Activated naive CD4-positive, alpha-beta T cell treated with anti-CD3 and anti-CD28 coated beads, Interleukin-2, amount 50 U/mL, for 16 hours (primary cell): ENCODE measurements around the gene TNFAIP8L1.
A peak's percentile ranks its signal among the peaks of the same experiment; 100 is the strongest.
"Not testable (repeated sequence)": the region's sequence is repeated elsewhere in the genome, so short reads cannot be mapped to it uniquely, and the experiment has no call there.

Source experiments
- DNase-seq: peaks from one replicate; pipeline ENCODE4 v3.0.0-alpha.2; 2020

TNFAIP8L1 gene

GRCh38 chr19:4638828-4639530 is at the start of gene TNFAIP8L1:
Gene TNFAIP8L1, plus strand, starts transcription at chr19:4639516. Its CDS starts 12,354 bp downstream, at chr19:4651870.
- peak; percentile 99 for DNase-seq

GRCh38 chr19:4589579-4590410 is 49.5 kb upstream of the TNFAIP8L1 start:
- no peak for DNase-seq

GRCh38 chr19:4590559-4590958 is 48.8 kb upstream of the TNFAIP8L1 start:
- DNase-seq, result no peak

- DNase-seq, result no peak
These were observed 48.0 kb upstream of the TNFAIP8L1 start for GRCh38 chr19:4591320-4591719.

- no peak for DNase-seq
These were observed 46.9 kb upstream of the TNFAIP8L1 start for GRCh38 chr19:4592445-4592844.

- DNase-seq, result no peak
These were observed 45.9 kb upstream of the TNFAIP8L1 start for GRCh38 chr19:4593409-4593851.

- no peak for DNase-seq
These were observed 45.1 kb upstream of the TNFAIP8L1 start for GRCh38 chr19:4594201-4594600.

GRCh38 chr19:4595158-4595557 is 44.2 kb upstream of the TNFAIP8L1 start:
- DNase-seq, result not testable (repeated sequence)

- no peak for DNase-seq
These were observed 43.0 kb upstream of the TNFAIP8L1 start for GRCh38 chr19:4596033-4596904.

- DNase-seq, result no peak
These were observed 41.9 kb upstream of the TNFAIP8L1 start for GRCh38 chr19:4597278-4597974.

GRCh38 chr19:4597975-4598671 is 41.2 kb upstream of the TNFAIP8L1 start:
- peak; percentile 48 for DNase-seq

- no peak for DNase-seq
These were observed 40.6 kb upstream of the TNFAIP8L1 start for GRCh38 chr19:4598712-4599111.

GRCh38 chr19:4600082-4600481 is 39.2 kb upstream of the TNFAIP8L1 start:
- no peak for DNase-seq

- DNase-seq, result no peak
These were observed 38.4 kb upstream of the TNFAIP8L1 start for GRCh38 chr19:4600893-4601292.

- DNase-seq, result no peak
These were observed 37.0 kb upstream of the TNFAIP8L1 start for GRCh38 chr19:4602173-4602788.

GRCh38 chr19:4602915-4603314 is 36.4 kb upstream of the TNFAIP8L1 start:
- DNase-seq, result no peak

GRCh38 chr19:4604912-4605311 is 34.4 kb upstream of the TNFAIP8L1 start:
- DNase-seq, result no peak

GRCh38 chr19:4606181-4606580 is 33.1 kb upstream of the TNFAIP8L1 start:
- no peak for DNase-seq

- no peak for DNase-seq
These were observed 32.2 kb upstream of the TNFAIP8L1 start for GRCh38 chr19:4606921-4607678.

GRCh38 chr19:4609878-4610511 is 29.3 kb upstream of the TNFAIP8L1 start:
- no peak for DNase-seq
